Stimulated activated CD8-positive, alpha-beta memory T cell treated with anti-CD3 and anti-CD28 coated beads, Interleukin-7, amount 100 ng/mL, for 48 hours (primary cell): ENCODE measurements around the gene LRRFIP1.
"Not testable (repeated sequence)": the region's sequence is repeated elsewhere in the genome, so short reads cannot be mapped to it uniquely, and the experiment has no call there.

Source experiments
- DNase-seq, 2 donors: peaks; one replicate each; pipeline ENCODE4 v3.0.0-alpha.2; 2020; ENCODE audit warnings: low read depth in 1 of 2; ENCODE audit errors: extremely low read depth in 1 of 2

The LRRFIP1 gene

DNA sequence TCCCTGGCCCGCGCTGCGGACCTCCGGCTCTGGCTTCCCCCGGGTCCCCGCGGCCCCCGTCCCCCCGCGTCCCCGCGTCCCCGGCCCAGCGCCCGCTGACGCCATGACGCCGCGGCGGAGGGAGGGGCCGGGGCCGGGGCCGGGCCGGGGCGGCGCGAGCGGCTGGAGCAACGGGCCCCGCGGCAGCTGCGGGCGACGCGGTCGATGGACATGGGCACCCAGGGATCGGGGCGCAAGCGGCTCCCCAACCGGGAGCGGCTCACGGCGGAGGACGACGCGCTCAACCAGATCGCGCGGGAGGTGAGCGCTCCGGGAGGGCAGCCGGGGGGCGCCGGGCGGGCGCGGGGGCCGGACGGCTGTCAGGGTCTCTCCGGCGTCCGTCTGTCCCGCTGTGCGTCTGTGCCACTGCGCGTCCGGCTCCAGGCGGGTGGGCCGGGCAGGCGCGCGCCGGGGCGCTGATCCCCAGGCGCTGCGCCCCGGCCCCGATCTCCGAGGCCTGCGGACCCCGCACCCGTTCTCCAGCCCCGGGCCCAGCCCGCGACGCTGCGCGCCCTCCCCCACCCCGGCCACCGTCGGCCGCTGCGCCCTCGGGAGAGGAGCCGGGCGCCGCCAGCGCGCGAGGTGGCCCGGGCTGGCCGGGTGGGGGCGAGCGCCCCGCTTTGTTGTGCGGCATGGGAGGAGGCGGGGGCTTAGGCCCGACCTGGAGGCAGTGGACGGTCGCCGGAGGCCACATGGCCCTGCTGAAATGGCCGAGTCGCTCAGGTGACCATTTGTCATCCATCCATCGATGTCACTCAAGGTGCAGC is at the start of gene LRRFIP1:
Gene LRRFIP1 (plus strand): TSS at position 147 of the 806 bp plus-strand sequence. CDS start 58 bp downstream, at position 205.
- no peak for DNase-seq

DNA sequence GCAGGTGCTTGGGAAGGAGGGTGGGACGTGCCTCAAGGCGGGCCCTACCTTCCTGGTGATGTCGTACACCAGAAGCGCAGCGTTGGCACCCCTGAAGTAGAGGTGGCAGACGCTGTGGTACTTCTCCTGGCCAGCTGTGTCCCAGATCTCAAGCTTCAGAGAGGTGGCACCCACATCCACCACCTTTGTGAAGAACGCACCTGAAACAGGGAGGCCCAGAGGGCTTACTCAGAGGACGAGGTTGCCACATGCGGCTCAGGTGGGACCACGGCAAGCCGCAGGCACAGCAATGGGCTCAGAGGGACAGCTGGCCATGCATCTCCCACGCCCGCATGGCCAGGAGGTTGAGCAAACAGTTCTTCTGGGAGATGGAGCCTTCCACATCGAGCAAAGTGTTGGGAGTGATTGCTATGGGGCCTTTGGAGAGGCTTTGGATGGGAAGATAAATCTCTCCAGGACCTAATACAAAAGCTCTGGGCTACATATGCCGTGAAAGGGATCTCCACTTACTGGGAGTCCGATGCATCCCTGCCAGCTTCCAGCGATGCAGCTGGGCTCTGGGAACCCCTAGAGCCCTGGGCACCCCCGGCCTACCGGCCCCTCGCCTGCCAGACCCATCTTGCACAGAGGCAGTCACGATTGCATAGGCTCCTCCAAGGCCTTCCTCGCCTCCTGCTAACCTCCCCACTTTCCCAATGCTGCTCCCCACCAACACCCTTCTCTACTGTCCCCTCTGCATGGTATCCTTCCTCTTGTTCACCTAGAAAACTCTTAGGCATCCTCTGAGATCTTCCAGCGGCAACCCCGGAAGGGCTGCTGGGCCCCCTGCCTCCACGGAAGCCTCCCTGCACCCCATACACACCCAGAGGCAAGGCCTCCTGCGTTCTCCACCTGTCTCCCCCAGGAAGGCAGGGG is 49.2 kb upstream of the LRRFIP1 start:
- no peak for DNase-seq

DNA sequence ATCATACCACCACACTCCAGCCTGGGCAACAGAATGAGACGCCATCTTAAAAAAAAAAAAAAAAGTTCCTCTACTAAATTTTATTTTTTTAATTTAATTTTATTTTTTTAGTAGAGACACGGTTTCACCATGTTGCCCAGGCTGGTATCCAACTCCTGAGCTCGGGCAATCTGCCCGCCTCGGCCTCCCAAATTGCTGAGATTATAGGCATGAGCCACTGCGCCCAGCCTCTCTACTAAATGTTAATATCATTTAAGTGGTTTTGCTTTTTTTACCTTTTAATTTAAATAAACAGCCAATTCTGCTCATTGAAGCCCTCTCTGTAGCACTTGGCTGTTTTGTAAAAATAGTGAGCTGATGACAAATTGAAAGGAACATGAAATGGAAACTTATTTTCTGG is 46.1 kb upstream of the LRRFIP1 start:
- no peak for DNase-seq

DNA sequence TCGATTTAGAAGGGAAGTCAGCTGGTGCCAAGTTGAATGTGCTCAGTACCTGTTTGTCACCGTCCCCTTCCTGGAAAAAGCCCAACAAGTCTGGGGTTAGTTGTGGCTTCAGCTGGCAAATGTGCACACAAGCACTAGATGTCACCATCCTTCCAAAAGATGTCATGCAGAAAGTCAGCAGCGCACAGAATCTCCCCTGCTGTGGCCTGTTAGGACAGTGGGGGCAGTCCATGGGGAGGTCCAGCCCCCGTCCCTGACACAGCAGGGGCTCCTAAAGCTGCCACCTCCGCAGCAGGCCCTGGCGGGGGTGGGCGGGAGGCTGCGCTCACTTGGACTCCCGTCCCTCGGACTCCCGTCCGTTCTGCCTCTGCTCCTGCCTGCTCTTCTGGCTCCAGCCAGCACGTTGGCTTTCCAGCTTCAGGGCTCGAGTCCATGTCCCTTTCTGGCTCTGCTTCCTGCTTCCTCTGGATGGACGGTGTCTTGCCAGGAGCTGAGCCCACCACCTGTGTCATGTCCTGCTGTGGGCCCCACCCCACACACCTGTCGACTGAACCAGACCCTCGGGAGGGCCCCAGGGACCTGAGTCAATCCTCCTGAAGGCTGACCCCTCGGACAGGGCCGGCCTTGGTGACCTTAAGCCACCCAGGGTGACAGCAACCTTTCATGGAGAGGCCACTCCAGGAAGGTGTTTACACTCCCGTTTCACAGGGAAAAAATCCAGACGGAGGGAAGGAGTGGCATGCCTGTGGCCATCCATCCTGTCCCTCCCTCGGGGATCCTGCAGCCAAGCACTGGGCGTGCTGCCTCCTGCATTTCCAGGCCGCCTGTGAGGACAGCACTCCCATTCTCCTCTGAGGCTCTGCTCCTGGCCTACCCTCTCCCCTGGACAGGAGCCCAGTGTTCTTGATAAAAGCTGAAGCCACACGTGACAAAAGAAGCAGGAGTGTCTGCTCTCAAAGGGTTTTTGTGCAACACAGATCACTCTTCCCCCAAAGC is 45.3 kb upstream of the LRRFIP1 start:
- DNase-seq: peak; percentile 16 to 70

GRCh38 chr2:237583385-237584295 is 43.7 kb upstream of the LRRFIP1 start:
- no peak for DNase-seq

DNA sequence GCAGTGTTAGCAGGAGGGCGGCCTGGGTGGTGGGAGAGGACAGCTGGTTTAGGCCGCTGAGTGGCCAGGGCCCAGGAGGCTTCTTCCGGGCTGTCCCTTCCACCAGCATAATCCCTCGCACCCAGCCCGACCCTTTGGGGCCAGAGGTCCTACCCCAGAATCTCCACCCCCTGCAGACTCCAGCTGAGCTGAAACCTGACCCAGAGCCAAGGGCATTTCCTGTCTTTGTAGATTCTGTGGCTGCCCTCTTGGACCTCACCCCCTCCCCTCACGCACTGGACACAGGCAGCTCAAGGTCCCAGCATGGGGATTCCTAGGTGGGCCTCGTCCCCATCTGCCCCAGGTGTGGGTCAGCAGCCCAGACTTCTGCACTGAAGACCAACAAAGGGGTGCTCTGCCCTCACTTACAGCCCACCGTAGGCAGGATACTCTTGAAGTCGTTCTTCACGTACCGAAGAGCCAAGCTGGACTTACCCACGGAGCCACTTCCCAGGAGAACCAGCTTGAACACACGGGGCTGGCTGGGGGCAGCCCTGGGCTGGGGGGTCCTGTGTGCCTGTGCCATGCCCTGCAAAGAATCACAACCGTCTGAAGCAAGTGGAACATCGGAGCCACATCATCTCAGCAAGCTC is 41.7 kb upstream of the LRRFIP1 start:
- no peak for DNase-seq

DNA sequence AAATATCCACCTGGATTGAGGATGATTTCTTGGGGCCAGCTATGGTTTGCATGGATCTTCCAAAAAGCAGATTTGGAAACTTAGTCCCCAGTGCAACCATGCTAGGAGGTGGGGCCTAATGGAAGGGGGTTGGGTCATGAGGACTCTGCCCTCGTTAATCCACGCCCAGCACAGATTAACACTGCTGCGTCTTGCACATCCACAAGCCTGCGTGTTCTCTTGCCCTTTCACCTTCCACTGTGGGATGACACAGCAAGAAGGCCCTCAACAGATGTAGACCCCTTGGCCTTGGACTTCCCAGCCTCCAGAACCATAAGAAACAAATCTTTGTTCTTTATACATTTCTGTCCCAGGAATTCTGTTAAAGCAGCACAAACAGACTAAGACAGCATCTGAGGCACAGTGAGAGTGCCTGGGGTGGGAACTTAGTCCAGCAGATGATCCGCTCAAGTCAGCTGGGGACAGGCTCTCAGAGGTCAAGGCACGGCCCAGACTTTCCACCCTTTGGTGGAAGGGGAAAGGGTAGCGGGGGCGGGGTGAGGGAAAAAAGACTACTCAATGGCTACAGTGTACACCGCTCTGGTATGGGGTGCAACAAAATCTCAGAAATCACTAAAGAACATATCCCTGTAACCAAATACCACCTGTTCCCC is 39.2 kb upstream of the LRRFIP1 start:
- no peak for DNase-seq

DNA sequence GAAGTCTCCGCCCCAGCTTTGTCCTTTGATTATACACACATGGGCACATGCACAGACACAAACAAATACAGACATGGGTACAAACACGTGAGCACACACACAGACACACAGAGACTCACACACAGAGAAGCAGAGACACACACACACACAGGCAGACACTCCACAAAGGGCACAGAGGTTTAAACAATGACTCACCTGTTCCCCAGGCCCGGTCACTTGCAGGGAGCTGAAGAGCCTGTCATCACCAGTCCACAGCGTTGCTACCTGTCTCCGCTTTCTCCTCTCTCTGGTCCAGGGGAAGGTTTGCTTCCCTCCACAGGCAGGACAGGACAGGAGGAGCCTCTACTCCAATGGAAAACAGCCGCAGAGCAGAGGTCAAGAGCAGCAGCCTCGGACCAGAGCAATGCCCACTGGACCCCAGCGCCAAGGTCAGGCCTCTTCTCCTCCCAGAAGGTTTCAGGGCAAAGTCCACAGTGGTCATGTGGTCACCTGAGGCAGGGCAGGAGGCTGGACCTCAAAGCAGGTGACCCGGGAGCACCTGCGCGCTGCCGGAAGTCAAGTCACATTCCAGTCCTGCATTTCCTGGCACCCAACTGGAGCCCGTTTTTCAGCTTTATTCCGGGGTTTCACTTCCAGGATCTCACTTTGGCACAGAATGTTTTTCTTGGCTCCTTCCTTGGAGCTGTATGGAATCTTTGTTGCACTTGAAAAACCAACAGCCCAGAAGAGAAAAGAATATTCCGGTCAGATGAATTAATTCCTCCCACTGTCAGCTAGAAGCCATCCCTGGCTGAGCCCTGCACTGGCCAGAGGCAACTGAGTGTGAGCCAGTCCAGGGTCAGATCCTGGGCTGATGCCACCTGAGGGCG is 36.9 kb upstream of the LRRFIP1 start, which contains the start of gene RAB17:
Gene RAB17 (minus strand): TSS at position 463 of the 869 bp plus-strand sequence. CDS start 4,580 bp downstream, outside the sequence.
- DNase-seq: no peak

- no peak for DNase-seq
These were observed 36.1 kb upstream of the LRRFIP1 start for GRCh38 chr2:237591141-237591881.

DNA sequence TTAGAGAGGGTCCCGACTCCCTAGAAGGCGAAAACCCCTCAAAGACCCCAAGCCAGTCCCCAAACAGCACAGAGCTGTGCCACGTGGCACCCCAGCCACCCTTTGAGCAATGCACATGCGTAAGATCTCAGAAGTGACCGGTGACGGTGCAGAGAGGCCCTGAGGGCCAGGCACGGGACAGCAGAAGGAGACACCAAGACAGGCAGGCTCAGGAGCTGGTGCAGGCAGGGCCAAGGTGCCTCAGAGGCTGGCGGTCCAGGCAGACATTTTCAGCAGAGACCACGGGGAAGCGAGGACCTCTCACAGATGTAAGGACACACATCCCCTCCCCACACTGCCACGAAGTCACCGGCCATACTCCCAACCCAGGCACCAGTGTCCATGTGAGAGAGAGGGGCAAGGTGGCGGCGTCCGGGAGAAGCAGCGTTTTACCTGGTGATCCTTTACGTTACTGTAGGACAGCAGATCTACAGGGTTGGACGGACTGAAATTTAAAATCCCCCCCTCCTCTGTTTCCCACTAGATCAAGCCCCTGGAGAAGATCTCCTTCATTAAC is 34.9 kb upstream of the LRRFIP1 start:
- no peak for DNase-seq

DNA sequence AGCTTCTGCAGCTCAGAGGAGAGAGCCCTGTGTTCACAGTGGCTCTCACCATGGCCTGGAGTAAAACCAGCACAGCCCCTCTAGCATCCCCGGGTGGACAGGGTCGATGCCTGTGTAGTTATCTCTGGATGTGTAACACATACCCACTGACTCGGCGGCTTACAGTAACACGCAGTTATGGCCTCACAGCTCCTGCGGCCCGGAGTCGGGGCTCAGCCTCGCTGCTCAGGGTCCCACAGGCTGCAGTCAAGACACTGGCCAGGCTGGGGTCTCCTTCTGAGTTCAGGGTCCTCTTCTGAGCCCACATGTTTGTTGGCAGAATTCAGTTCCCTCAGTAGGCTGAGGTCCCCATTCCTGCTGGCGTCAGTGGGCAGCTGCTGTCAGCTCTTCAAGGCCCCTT is 34.4 kb upstream of the LRRFIP1 start:
- DNase-seq: no peak

GRCh38 chr2:237593596-237594320 is 33.6 kb upstream of the LRRFIP1 start:
- no peak for DNase-seq

GRCh38 chr2:237594514-237594871 is 32.9 kb upstream of the LRRFIP1 start:
- DNase-seq: no peak

GRCh38 chr2:237595829-237596519 is 31.4 kb upstream of the LRRFIP1 start:
- not testable (repeated sequence) for DNase-seq

DNA sequence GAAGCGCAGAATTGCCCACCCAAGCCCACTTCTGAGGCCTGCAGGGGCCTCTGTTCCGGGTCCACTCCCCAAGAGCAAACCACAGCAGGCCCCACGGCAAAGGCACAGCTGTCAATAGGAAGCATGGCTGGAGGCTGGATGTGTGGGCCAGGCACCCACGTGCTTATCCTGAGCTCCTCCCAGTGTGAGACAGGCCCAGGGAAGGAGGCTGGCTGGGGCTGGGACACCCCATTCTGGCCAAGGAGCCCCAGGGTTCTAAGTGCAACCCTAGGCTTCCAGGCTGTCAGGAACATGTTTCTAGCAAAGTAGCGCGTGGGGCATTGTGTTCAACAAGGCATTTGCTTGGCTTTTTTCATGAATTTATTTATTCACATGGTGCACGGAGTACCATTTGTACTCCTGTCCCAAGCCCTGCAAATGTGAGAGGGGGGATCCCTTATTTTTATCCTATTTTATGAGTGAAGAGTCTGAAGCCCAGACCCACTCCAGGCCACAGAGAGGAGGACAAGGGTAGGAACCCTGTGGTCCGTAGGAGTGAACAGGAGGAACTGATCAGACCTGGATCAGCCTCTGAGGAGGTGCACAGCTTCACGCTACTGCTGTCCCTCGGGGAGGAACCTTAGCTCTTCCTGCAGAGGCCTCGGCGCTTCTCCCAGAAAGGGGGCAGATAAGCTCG is 30.7 kb upstream of the LRRFIP1 start:
- no peak for DNase-seq
